GM12873 (cell line): Measurements from ENCODE around the gene LCTL.

Experiments
- TF ChIP-seq, protein P1 (sequence below): IDR thresholded peaks from 2 replicates; pipeline ENCODE4 v1.5.1; 2012; ENCODE audit warnings: low read depth, mild to moderate bottlenecking, moderate library complexity, low read length, control low read depth; ENCODE audit not compliant: insufficient read depth; ENCODE audit errors: missing control alignments

The LCTL gene

DNA sequence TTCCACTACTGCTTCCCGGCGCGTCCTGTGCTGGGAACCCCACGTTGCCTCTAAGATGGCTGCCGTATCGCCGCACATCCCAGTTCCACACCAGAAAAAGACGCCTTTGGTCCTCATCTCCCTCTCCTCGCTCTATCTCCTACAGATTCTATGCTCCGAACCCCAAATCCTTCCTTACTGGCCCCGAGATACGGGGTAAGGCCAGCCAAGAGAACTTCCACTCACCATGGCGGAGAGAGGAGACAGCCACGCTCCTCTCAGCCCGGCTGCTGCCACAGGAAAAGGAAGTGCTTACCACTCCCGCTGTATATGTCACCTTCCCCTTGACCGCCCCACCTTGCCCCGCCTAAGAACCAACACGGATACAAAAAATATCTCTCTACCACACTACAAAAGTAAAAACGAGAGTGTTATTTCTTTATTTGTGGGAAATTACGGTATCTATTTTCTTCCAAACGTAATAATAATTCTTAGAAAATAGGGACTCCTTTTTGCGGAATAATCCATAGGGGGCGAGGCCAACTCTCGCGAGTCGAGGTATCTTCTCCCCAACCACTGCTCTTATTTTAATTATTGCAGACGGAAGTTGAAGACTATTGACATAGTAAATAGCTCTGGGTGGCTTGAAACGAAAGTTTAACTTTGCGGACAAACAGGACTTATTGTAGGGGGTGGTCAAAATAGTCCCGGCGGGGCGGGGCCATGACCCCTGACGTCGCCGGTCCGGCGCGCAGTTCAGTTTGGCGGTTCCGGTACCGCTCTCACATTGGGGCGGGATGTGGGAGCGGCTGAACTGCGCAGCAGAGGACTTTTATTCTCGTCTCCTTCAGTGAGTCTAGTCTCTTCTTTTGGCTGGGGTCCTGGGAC, 61.0 kb downstream of the LCTL start, which contains the start of the genes RPL4 and ZWILCH:
TSS of gene RPL4 (minus strand) at position 293 of the 867 bp plus-strand sequence. CDS start at position 228, 65 bp downstream.
TSS of gene ZWILCH (plus strand) at position 764 of the 867 bp plus-strand sequence. CDS start at position 777, 13 bp downstream.
- TF ChIP-seq, protein P1, sequence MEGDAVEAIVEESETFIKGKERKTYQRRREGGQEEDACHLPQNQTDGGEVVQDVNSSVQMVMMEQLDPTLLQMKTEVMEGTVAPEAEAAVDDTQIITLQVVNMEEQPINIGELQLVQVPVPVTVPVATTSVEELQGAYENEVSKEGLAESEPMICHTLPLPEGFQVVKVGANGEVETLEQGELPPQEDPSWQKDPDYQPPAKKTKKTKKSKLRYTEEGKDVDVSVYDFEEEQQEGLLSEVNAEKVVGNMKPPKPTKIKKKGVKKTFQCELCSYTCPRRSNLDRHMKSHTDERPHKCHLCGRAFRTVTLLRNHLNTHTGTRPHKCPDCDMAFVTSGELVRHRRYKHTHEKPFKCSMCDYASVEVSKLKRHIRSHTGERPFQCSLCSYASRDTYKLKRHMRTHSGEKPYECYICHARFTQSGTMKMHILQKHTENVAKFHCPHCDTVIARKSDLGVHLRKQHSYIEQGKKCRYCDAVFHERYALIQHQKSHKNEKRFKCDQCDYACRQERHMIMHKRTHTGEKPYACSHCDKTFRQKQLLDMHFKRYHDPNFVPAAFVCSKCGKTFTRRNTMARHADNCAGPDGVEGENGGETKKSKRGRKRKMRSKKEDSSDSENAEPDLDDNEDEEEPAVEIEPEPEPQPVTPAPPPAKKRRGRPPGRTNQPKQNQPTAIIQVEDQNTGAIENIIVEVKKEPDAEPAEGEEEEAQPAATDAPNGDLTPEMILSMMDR = no peak

DNA sequence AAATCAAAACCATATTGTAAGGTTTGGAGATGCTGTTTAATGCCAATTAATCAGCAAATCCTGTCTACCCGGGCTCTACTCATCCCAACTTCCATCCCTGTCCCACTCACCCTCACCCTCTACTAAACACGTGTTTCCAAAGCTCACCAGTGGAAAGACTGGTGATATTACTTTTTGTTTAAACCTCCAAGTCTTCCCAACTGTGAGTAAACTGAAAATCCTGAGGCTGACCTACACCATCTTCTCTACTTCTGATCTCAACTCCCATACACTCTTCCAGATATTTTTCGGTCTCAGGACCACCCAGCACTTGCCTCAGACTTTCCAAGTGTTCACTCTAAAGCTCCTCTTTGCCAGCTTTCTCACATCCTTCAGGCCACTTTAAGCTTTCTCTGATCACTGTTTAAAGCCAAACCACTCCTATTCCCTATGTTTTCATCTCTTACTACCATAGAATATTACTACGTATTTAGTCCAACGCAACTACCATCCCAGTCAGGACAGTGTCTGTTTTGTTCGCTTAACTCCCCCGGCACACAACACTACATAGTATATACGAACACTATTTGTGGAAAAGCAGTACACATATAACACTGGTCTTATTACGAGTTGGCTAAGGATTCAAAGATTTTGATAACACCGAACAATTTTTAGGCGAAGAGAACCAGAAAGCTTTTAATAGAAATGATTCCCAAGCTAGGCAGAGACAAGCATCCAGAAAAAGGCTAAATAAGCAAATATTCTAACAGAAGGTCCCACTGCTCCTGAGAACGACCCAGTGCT, 61.8 kb downstream of the LCTL start:
- TF ChIP-seq, protein P1 = no peak

DNA sequence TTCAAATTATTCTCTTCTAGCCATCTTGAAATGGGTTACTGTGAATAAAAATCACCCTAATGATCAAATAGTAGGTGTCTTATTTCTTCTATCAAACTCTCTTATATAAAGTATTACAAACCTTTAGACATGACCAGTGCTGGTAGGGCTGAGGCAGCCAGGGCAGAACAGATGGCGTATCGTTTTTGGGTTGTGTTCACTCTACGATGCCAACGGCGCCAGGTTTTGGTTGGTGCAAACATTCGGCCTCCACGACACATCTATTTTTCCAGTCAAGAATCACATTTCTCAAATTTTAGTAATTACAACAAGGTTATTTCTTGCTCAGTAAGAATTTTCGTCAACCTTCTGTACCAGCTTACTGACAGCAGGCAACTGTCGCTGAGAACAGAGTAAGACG, 63.3 kb downstream of the LCTL start:
- TF ChIP-seq, protein P1 = no peak

DNA sequence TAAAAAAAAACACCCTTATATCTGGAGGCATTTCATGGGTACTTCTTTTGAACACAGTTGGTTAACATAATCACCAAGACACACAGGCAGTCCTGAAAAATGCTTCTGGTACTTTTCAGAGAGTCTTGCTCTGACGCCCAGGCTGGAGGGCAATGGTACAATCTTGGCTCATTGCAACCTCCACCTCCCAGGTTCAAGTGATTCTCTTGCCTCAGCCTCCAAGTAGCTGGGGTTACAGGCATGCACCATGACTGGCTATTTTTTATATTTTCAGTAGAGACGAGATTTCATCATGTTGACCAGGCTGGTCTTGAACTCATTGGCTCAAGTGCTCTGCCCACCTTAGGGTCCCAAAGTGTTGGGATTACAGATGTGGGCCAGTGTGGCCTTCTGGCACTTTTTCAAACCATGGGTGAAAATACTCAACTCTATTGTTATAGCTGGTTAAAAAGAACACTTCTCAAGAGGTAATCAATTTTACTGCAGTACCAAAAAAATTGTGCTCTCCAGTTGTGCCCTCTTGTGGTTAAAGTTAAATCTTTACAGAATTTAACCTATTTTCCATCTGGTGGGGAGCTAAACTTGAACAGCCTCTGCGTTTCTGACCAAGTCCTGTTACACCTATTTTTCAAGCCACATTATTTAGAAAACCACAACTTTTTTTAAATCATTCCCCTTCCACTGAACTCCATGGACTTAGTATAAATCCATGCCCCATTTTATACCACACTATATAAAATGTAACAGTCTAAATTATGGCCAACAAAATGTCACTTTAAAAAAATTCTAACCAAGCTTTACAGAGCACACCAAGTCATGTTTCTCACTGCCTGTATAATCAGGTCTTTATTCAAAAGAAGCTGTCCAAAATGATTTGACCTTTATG, 67.1 kb downstream of the LCTL start:
- TF ChIP-seq, protein P1 = peak; percentile 43
